HuH-7.5 (cell line): ENCODE data around the gene CCDC74A.
"Not testable (repeated sequence)": the region's sequence is repeated elsewhere in the genome, so short reads cannot be mapped to it uniquely, and the experiment has no call there.

Source experiments
- DNase-seq: peaks from one replicate; pipeline ENCODE4 v3.0.0; 2011; ENCODE audit warnings: low spot score

Gene CCDC74A

GRCh38 chr2:131503587-131503986 lies 24.1 kb upstream of the CCDC74A start:
- not testable (repeated sequence) for DNase-seq

GRCh38 chr2:131504082-131504750 lies 23.5 kb upstream of the CCDC74A start:
- not testable (repeated sequence) for DNase-seq

- DNase-seq: no peak
Measured at GRCh38 chr2:131509615-131510014, 18.1 kb upstream of the CCDC74A start.

GRCh38 chr2:131511291-131511968 lies 16.3 kb upstream of the CCDC74A start:
- not testable (repeated sequence) for DNase-seq

- DNase-seq: not testable (repeated sequence)
Measured at GRCh38 chr2:131511969-131512870, 15.5 kb upstream of the CCDC74A start.

- not testable (repeated sequence) for DNase-seq
Measured at GRCh38 chr2:131514408-131515166, 13.1 kb upstream of the CCDC74A start.

- not testable (repeated sequence) for DNase-seq
Measured at GRCh38 chr2:131515235-131515634, 12.5 kb upstream of the CCDC74A start.

- DNase-seq: no peak
Measured at GRCh38 chr2:131516011-131516410, 11.7 kb upstream of the CCDC74A start.

- DNase-seq: not testable (repeated sequence)
Measured at GRCh38 chr2:131516621-131517020, 11.1 kb upstream of the CCDC74A start.

- DNase-seq: no peak
Measured at GRCh38 chr2:131517106-131517831, 10.4 kb upstream of the CCDC74A start.

- DNase-seq: not testable (repeated sequence)
Measured at GRCh38 chr2:131517856-131518255, 9.8 kb upstream of the CCDC74A start.

GRCh38 chr2:131518531-131518930 lies 9.2 kb upstream of the CCDC74A start:
- not testable (repeated sequence) for DNase-seq

GRCh38 chr2:131519466-131519865 lies 8.2 kb upstream of the CCDC74A start:
- DNase-seq: no peak

GRCh38 chr2:131519871-131520470 lies 7.7 kb upstream of the CCDC74A start:
- DNase-seq: not testable (repeated sequence)

GRCh38 chr2:131520526-131520925 lies 7.2 kb upstream of the CCDC74A start:
- no peak for DNase-seq

- DNase-seq: not testable (repeated sequence)
Measured at GRCh38 chr2:131521524-131521923, 6.2 kb upstream of the CCDC74A start.

- DNase-seq: no peak
Measured at GRCh38 chr2:131521961-131522781, 5.5 kb upstream of the CCDC74A start.

- not testable (repeated sequence) for DNase-seq
Measured at GRCh38 chr2:131525256-131525655, 2.4 kb upstream of the CCDC74A start.

GRCh38 chr2:131528981-131529863 lies 1.5 kb downstream of the CCDC74A start:
- not testable (repeated sequence) for DNase-seq
